HCT116 (cell line): Measurements from ENCODE around the gene CACNA2D3. TPM values are rescaled to one million over a fixed set of nuclear protein-coding genes. Genes with fewer than 3 reads are reported as not detected.

Source experiments
- ATAC-seq: fragments of 200-7000 bp; cut with Tn5 transposase; 2 replicates; pipeline ENCODE4 v1.9.1; 2020; ENCODE audit warnings: mild to moderate bottlenecking, moderate library complexity
- BruUV-seq: library from RNA; stranded (reverse); fragments of 400-500 nt; replicated peaks from 2 replicates; lab custom pipeline; 2021; lab: Mats Ljungman, UMichigan
- CTCF ChIA-PET: fragments of 300-600 bp; sonication (Branson Sonifier 250); formaldehyde crosslinking; loops from one replicate; lab custom pipeline; 2021; ENCODE audit warnings: antibody characterized with exemption; lab: Charles Lee
- POLR2A ChIA-PET: fragments of 300-600, 350-600 bp; sonication (Branson Sonifier 250); formaldehyde crosslinking; loops from one replicate; lab custom pipeline; 2021; ENCODE audit warnings: antibody characterized with exemption; lab: Charles Lee
- RAD21 ChIA-PET, 2 experiments: fragments of 300-600 bp; sonication (Branson Sonifier 250); formaldehyde crosslinking; loops; one replicate each; lab custom pipeline; 2023; ENCODE audit warnings: low total read pairs in 2 of 2; ENCODE audit not compliant: uncharacterized antibody in 2 of 2, unreplicated experiment in 2 of 2, low non-redundant PET in 1 of 2; lab: Charles Lee
- DNase-seq: peaks from one replicate; pipeline ENCODE4 v3.0.0-alpha.2; 2010; ENCODE audit warnings: low read depth, low spot score
- H2AFZ ChIP-seq: fragments of 200-600 bp; shearing (Covaris generic), sonication (generic); 2 replicates; pipeline ENCODE4 v1.6.1; 2017; ENCODE audit warnings: low read depth, mixed run types, mixed read lengths, antibody characterized with exemption, low read length; ENCODE audit not compliant: poor library complexity, severe bottlenecking
- H3K27ac ChIP-seq: 2 replicates; pipeline ENCODE4 v1.5.1; 2012; ENCODE audit warnings: low read depth, low read length
- H3K27me3 ChIP-seq: fragments of 200-600 bp; sonication (generic); 2 replicates; pipeline ENCODE4 v1.6.1; 2016; ENCODE audit warnings: mixed run types, low read length, mixed read lengths; ENCODE audit not compliant: insufficient read depth
- H3K36me3 ChIP-seq, 2 experiments: fragments of 200-500 bp in 1 of 2; fragments of 200-600 bp in 1 of 2; sonication (Bioruptor generic) in 1 of 2; sonication (generic) in 1 of 2; 2 replicates each; pipeline versions ENCODE4 v1.5.1 to v1.6.1; 2014 to 2016; ENCODE audit warnings: low read length in 2 of 2, inconsistent platforms in 1 of 2, mixed read lengths in 1 of 2, mixed run types in 1 of 2; ENCODE audit not compliant: insufficient read depth in 2 of 2, control insufficient read depth in 1 of 2
- H3K4me1 ChIP-seq, 2 experiments: fragments of 200-600 bp in 1 of 2; sonication (generic) in 1 of 2; 2 replicates each; pipeline versions ENCODE4 v1.5.1 to v1.6.1; 2012 to 2017; ENCODE audit warnings: low read length in 2 of 2, inconsistent platforms in 1 of 2, mild to moderate bottlenecking in 1 of 2, mixed read lengths in 1 of 2, mixed run types in 1 of 2, moderate library complexity in 1 of 2; ENCODE audit not compliant: insufficient read depth in 2 of 2, control insufficient read depth in 1 of 2
- H3K4me2 ChIP-seq: fragments of 200-600 bp; sonication (generic); 2 replicates; pipeline ENCODE4 v1.6.1; 2017; ENCODE audit warnings: mixed run types, low read length, mixed read lengths
- H3K4me3 ChIP-seq, 2 experiments: fragments of 200-600 bp in 1 of 2; sonication (generic) in 1 of 2; replicated peaks in 1 of 2; 2 replicates each; pipeline ENCODE4 v1.5.1; 2011 to 2016; ENCODE audit warnings: low read length in 2 of 2, control low read depth in 1 of 2, low read depth in 1 of 2, mild to moderate bottlenecking in 1 of 2, mixed read lengths in 1 of 2, mixed run types in 1 of 2
- H3K79me2 ChIP-seq: fragments of 200-600 bp; sonication (generic); 2 replicates; pipeline ENCODE4 v1.6.1; 2017; ENCODE audit warnings: mild to moderate bottlenecking, mixed run types, low read length, moderate library complexity, mixed read lengths; ENCODE audit not compliant: insufficient read depth
- H3K9ac ChIP-seq: fragments of 200-600 bp; sonication (generic); 2 replicates; pipeline ENCODE4 v1.6.1; 2016; ENCODE audit warnings: low read length, mixed read lengths
- H3K9me2 ChIP-seq: fragments of 200-600 bp; sonication (generic), shearing (Covaris generic); 2 replicates; pipeline ENCODE4 v1.6.1; 2017; ENCODE audit warnings: mixed run types, mild to moderate bottlenecking, moderate library complexity; ENCODE audit not compliant: insufficient read depth
- H3K9me3 ChIP-seq, 2 experiments: fragments of 200-500 bp in 1 of 2; fragments of 200-600 bp in 1 of 2; sonication (Bioruptor generic) in 1 of 2; sonication (generic) in 1 of 2; 2 replicates each; pipeline ENCODE4 v1.6.1; 2014 to 2017; ENCODE audit warnings: low read length in 2 of 2, mixed read lengths in 2 of 2, inconsistent platforms in 1 of 2, low read depth in 1 of 2, mild to moderate bottlenecking in 1 of 2, mixed run types in 1 of 2, moderate library complexity in 1 of 2; ENCODE audit not compliant: control insufficient read depth in 1 of 2, insufficient read depth in 1 of 2
- H4K20me1 ChIP-seq: fragments of 200-600 bp; sonication (generic), shearing (Covaris generic); 2 replicates; pipeline ENCODE4 v1.6.1; 2017; ENCODE audit warnings: mixed run types, mild to moderate bottlenecking, moderate library complexity; ENCODE audit not compliant: insufficient read depth
- CBX3 ChIP-seq: IDR thresholded peaks from 2 replicates; pipeline ENCODE4 v1.6.1; 2012; ENCODE audit warnings: low read depth
- CEBPB ChIP-seq: IDR thresholded peaks from 2 replicates; pipeline ENCODE4 v1.6.1; 2012; ENCODE audit warnings: low read depth
- EGR1 ChIP-seq: IDR thresholded peaks from 2 replicates; pipeline ENCODE4 v1.6.1; 2012; ENCODE audit warnings: low read depth
- ELF1 ChIP-seq: IDR thresholded peaks from 2 replicates; pipeline ENCODE4 v1.6.1; 2012; ENCODE audit warnings: low read depth, borderline replicate concordance
- EZH2 ChIP-seq: fragments of 200-600 bp; sonication (generic); IDR thresholded peaks from 2 replicates; pipeline ENCODE4 v1.6.1; 2017; ENCODE audit warnings: antibody characterized with exemption, mixed run types
- EZH2phosphoT487 ChIP-seq: fragments of 200-600 bp; IDR thresholded peaks from 2 replicates; pipeline ENCODE4 v1.6.1; 2018; ENCODE audit warnings: antibody characterized with exemption, borderline replicate concordance
- FOSL1 ChIP-seq: IDR thresholded peaks from 2 replicates; pipeline ENCODE4 v1.6.1; 2012; ENCODE audit warnings: low read depth
- JUND ChIP-seq: IDR thresholded peaks from 2 replicates; pipeline ENCODE4 v1.6.1; 2012
- POLR2A ChIP-seq: IDR thresholded peaks from 2 replicates; pipeline ENCODE4 v1.7.0; 2011; ENCODE audit warnings: borderline replicate concordance; ENCODE audit not compliant: insufficient read depth, insufficient read length; ENCODE audit errors: extremely low read depth
- POLR2AphosphoS5 ChIP-seq: IDR thresholded peaks from 2 replicates; pipeline ENCODE4 v1.6.1; 2011; ENCODE audit warnings: mild to moderate bottlenecking, low read depth, low read length, moderate library complexity
- RAD21 ChIP-seq: IDR thresholded peaks from 2 replicates; pipeline ENCODE4 v1.6.1; 2012; ENCODE audit warnings: low read depth, mild to moderate bottlenecking
- SRF ChIP-seq: IDR thresholded peaks from 2 replicates; pipeline ENCODE4 v1.6.1; 2012; ENCODE audit warnings: low read depth
- TCF7L2 ChIP-seq: IDR thresholded peaks from 2 replicates; pipeline ENCODE4 v1.7.0; 2011; ENCODE audit warnings: borderline replicate concordance, inconsistent platforms; ENCODE audit not compliant: insufficient read depth, insufficient read length; ENCODE audit errors: extremely low read depth
- ZFX ChIP-seq: fragments of 450-650 bp; IDR thresholded peaks from 2 replicates; pipeline ENCODE4 v1.6.1; 2017
- ZNF274 ChIP-seq: fragments of 200-500 bp; sonication (Bioruptor generic); IDR thresholded peaks from 2 replicates; pipeline ENCODE4 v1.6.1; 2014; ENCODE audit warnings: mild to moderate bottlenecking, low read depth, low read length, inconsistent platforms
- intact Hi-C: fragments of 100-400 bp; cut with micrococcal nuclease; formaldehyde crosslinking; loops from 2 replicates; pipeline ENCODE4 v1.10.0; 2022
- total RNA-seq: library from RNA; stranded (reverse); gene quantifications from one replicate; pipeline ENCODE4 v1.2.1, GENCODE V29; 2021; ENCODE audit not compliant: unreplicated experiment
- TF ChIP-seq, protein P1 (sequence below): IDR thresholded peaks from 2 replicates; pipeline ENCODE4 v1.6.1; 2011; ENCODE audit warnings: mild to moderate bottlenecking, low read length, moderate library complexity; ENCODE audit not compliant: insufficient replicate concordance; ENCODE audit errors: extremely low read depth
- TF ChIP-seq, protein P2 (sequence below): IDR thresholded peaks from 2 replicates; pipeline ENCODE4 v1.6.1; 2012
- TF ChIP-seq, protein P3 (sequence below): IDR thresholded peaks from 2 replicates; pipeline ENCODE4 v1.6.1; 2012
- TF ChIP-seq, protein P4 (sequence below), 3 experiments: fragments of 200-600 bp in 1 of 3; sonication (generic) in 1 of 3; IDR thresholded peaks in 2 of 3; conservative IDR thresholded peaks in 1 of 3; 2 replicates each; pipeline ENCODE4 v1.5.1; 2012 to 2017; ENCODE audit warnings: low read depth in 2 of 3, low read length in 2 of 3, antibody characterized with exemption in 1 of 3, borderline replicate concordance in 1 of 3, control low read depth in 1 of 3, mild to moderate bottlenecking in 1 of 3, mixed read lengths in 1 of 3, mixed run types in 1 of 3, moderate library complexity in 1 of 3; ENCODE audit not compliant: insufficient read depth in 1 of 3
- TF ChIP-seq, protein P5 (sequence below): IDR thresholded peaks from 2 replicates; pipeline ENCODE4 v1.6.1; 2012; ENCODE audit warnings: low read depth

The CACNA2D3 gene
- total RNA-seq, 1 experiment from 2014 or later, result 0.20 TPM

DNA sequence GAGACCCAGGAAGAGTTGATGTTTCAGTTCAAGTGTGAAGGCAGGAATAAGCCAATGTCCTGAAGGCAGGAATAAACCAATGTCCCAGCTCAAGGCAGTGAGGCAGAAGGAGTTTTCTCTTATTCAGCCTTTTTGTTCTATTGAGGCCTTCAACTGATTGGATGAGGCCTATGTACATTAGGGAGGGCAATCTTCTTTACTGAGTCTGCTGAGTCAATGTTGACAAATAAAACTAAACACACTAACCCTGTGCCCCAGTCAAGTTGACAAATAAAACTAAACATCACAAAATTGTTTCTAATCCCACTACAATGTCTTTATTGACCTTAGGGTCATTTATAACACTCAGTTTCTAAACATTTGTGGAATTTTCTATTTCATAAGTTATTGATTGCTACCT, 100.0 kb downstream of the CACNA2D3 start:
- no peak overlapping the region for H3K27ac ChIP-seq
- H3K27me3 ChIP-seq, result no peaks in the 10 kb centered on the region
- no peak overlapping the region for H3K4me3 ChIP-seq
- H3K9me3 ChIP-seq, result no peaks in the 10 kb centered on the region
- H4K20me1 ChIP-seq, result no peaks in the 10 kb centered on the region
- H3K9me2 ChIP-seq, result no peaks in the 10 kb centered on the region
- RAD21 ChIA-PET, result no interaction called here
- H2AFZ ChIP-seq, result no peak overlapping the region
- ATAC-seq (no peak), DNase-seq (no peak)
- TF ChIP-seq, protein P1, sequence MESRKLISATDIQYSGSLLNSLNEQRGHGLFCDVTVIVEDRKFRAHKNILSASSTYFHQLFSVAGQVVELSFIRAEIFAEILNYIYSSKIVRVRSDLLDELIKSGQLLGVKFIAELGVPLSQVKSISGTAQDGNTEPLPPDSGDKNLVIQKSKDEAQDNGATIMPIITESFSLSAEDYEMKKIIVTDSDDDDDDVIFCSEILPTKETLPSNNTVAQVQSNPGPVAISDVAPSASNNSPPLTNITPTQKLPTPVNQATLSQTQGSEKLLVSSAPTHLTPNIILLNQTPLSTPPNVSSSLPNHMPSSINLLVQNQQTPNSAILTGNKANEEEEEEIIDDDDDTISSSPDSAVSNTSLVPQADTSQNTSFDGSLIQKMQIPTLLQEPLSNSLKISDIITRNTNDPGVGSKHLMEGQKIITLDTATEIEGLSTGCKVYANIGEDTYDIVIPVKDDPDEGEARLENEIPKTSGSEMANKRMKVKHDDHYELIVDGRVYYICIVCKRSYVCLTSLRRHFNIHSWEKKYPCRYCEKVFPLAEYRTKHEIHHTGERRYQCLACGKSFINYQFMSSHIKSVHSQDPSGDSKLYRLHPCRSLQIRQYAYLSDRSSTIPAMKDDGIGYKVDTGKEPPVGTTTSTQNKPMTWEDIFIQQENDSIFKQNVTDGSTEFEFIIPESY, result no peak
- TF ChIP-seq POLR2A (no peak), EGR1 (no peak), SRF (no peak), RAD21 (no peak), TCF7L2 (no peak), FOSL1 (no peak), ELF1 (no peak), ZNF274 (no peak), CEBPB (no peak), ZFX (no peak), EZH2phosphoT487 (no peak), EZH2 (no peak), CBX3 (no peak), POLR2AphosphoS5 (no peak), JUND (no peak)
- TF ChIP-seq, protein P2, sequence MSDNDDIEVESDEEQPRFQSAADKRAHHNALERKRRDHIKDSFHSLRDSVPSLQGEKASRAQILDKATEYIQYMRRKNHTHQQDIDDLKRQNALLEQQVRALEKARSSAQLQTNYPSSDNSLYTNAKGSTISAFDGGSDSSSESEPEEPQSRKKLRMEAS, result no peak
- TF ChIP-seq, protein P3, sequence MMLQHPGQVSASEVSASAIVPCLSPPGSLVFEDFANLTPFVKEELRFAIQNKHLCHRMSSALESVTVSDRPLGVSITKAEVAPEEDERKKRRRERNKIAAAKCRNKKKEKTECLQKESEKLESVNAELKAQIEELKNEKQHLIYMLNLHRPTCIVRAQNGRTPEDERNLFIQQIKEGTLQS, result no peak
- TF ChIP-seq, protein P4, sequence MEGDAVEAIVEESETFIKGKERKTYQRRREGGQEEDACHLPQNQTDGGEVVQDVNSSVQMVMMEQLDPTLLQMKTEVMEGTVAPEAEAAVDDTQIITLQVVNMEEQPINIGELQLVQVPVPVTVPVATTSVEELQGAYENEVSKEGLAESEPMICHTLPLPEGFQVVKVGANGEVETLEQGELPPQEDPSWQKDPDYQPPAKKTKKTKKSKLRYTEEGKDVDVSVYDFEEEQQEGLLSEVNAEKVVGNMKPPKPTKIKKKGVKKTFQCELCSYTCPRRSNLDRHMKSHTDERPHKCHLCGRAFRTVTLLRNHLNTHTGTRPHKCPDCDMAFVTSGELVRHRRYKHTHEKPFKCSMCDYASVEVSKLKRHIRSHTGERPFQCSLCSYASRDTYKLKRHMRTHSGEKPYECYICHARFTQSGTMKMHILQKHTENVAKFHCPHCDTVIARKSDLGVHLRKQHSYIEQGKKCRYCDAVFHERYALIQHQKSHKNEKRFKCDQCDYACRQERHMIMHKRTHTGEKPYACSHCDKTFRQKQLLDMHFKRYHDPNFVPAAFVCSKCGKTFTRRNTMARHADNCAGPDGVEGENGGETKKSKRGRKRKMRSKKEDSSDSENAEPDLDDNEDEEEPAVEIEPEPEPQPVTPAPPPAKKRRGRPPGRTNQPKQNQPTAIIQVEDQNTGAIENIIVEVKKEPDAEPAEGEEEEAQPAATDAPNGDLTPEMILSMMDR (IDR thresholded peaks at IDR 0.05 in 2 of 3, conservative IDR thresholded peaks at IDR 0.05 in 1 of 3; ENCODE audit: borderline replicate concordance in 1 of 3, insufficient read depth in 1 of 3, low read depth in 2 of 3, low read length in 2 of 3), result no peak
- TF ChIP-seq, protein P5, sequence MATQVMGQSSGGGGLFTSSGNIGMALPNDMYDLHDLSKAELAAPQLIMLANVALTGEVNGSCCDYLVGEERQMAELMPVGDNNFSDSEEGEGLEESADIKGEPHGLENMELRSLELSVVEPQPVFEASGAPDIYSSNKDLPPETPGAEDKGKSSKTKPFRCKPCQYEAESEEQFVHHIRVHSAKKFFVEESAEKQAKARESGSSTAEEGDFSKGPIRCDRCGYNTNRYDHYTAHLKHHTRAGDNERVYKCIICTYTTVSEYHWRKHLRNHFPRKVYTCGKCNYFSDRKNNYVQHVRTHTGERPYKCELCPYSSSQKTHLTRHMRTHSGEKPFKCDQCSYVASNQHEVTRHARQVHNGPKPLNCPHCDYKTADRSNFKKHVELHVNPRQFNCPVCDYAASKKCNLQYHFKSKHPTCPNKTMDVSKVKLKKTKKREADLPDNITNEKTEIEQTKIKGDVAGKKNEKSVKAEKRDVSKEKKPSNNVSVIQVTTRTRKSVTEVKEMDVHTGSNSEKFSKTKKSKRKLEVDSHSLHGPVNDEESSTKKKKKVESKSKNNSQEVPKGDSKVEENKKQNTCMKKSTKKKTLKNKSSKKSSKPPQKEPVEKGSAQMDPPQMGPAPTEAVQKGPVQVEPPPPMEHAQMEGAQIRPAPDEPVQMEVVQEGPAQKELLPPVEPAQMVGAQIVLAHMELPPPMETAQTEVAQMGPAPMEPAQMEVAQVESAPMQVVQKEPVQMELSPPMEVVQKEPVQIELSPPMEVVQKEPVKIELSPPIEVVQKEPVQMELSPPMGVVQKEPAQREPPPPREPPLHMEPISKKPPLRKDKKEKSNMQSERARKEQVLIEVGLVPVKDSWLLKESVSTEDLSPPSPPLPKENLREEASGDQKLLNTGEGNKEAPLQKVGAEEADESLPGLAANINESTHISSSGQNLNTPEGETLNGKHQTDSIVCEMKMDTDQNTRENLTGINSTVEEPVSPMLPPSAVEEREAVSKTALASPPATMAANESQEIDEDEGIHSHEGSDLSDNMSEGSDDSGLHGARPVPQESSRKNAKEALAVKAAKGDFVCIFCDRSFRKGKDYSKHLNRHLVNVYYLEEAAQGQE, result no peak
- intact Hi-C loops, result no loop called here
- BruUV-seq, result no TSS peak
- no peak overlapping the region for H3K4me2 ChIP-seq
- no peaks in the 10 kb centered on the region for H3K4me1 ChIP-seq
- no peaks in the 10 kb centered on the region for H3K36me3 ChIP-seq
- CTCF ChIA-PET, result no interaction called here
- H3K9ac ChIP-seq, result no peak overlapping the region
- POLR2A ChIA-PET, result no interaction called here
- no peaks in the 10 kb centered on the region for H3K79me2 ChIP-seq
